WTC11 (cell line): ENCODE results near the gene PDE1A. TPM values are rescaled to one million over a fixed set of nuclear protein-coding genes. Genes with fewer than 3 reads are reported as not detected.

Experiments
- ATAC-seq: fragments of 200-7000 bp; cut with Tn5 transposase; 2 replicates; pipeline ENCODE4 v1.10.0; 2021; ENCODE audit warnings: mild to moderate bottlenecking, moderate library complexity
- CTCF ChIA-PET: fragments of 300-600 bp; sonication (Branson Sonifier 250); formaldehyde crosslinking; loops from one replicate; lab custom pipeline; 2021; ENCODE audit warnings: antibody characterized with exemption; lab: Charles Lee
- POLR2A ChIA-PET: fragments of 350-600 bp; sonication (Branson Sonifier 250); formaldehyde crosslinking; loops from one replicate; lab custom pipeline; 2021; ENCODE audit warnings: antibody characterized with exemption; lab: Charles Lee
- DNase-seq: peaks from one replicate; pipeline ENCODE4 v3.0.0; 2021; ENCODE audit warnings: low spot score
- H3K27ac Mint-ChIP-seq: 2 replicates; pipeline ENCODE4 v1.8.0; 2021; ENCODE audit warnings: mixed read lengths
- H3K27me3 Mint-ChIP-seq: 2 replicates; pipeline ENCODE4 v1.8.0; 2021; ENCODE audit warnings: low read depth, mild to moderate bottlenecking, moderate library complexity, mixed read lengths
- H3K36me3 Mint-ChIP-seq: 2 replicates; pipeline ENCODE4 v1.8.0; 2021; ENCODE audit warnings: mixed read lengths
- H3K4me1 Mint-ChIP-seq: 2 replicates; pipeline ENCODE4 v1.8.0; 2022; ENCODE audit warnings: mixed read lengths
- H3K4me3 Mint-ChIP-seq: 2 replicates; pipeline ENCODE4 v1.8.0; 2021; ENCODE audit warnings: mild to moderate bottlenecking, moderate library complexity, mixed read lengths
- H3K9me3 Mint-ChIP-seq: 2 replicates; pipeline ENCODE4 v1.8.0; 2021; ENCODE audit warnings: mixed read lengths
- CREB1 ChIP-seq: sonication (generic); formaldehyde crosslinking; IDR thresholded peaks from 2 replicates; pipeline ENCODE4 v1.8.0; 2023; ENCODE audit warnings: mild to moderate bottlenecking, missing genetic modification reagents
- E2F4 ChIP-seq: sonication (generic); formaldehyde crosslinking; IDR thresholded peaks from 2 replicates; pipeline ENCODE4 v1.8.1; 2022; ENCODE audit warnings: low read depth, mild to moderate bottlenecking, moderate library complexity, missing genetic modification reagents, borderline replicate concordance
- ESRRA ChIP-seq: sonication (generic); formaldehyde crosslinking; IDR thresholded peaks from 2 replicates; pipeline ENCODE4 v1.8.1; 2022; ENCODE audit warnings: mild to moderate bottlenecking, missing genetic modification reagents, borderline replicate concordance
- FOXP1 ChIP-seq: sonication (generic); formaldehyde crosslinking; IDR thresholded peaks from 2 replicates; pipeline ENCODE4 v1.8.0; 2022; ENCODE audit warnings: missing genetic modification reagents, mild to moderate bottlenecking, moderate library complexity, borderline replicate concordance
- JAZF1 ChIP-seq: fragments of 250-450 bp; sonication (Bioruptor Pico); IDR thresholded peaks from 2 replicates; pipeline ENCODE4 v1.9.0; 2021; ENCODE audit warnings: moderate library complexity, mild to moderate bottlenecking, inconsistent platforms
- JUN ChIP-seq: sonication (generic); formaldehyde crosslinking; IDR thresholded peaks from 2 replicates; pipeline ENCODE4 v1.8.0; 2023; ENCODE audit warnings: mild to moderate bottlenecking, missing genetic modification reagents
- MXD4 ChIP-seq: fragments of 250-450 bp; sonication (Bioruptor Pico); IDR thresholded peaks from 2 replicates; pipeline ENCODE4 v1.8.0; 2021; ENCODE audit warnings: mild to moderate bottlenecking, moderate library complexity, borderline replicate concordance
- MYBL2 ChIP-seq: sonication (generic); formaldehyde crosslinking; IDR thresholded peaks from 2 replicates; pipeline ENCODE4 v1.8.1; 2023; ENCODE audit warnings: mild to moderate bottlenecking, moderate library complexity, missing genetic modification reagents
- NFATC4 ChIP-seq: fragments of 250-450 bp; sonication (Bioruptor Pico); IDR thresholded peaks from 2 replicates; pipeline ENCODE4 v1.9.0; 2021; ENCODE audit warnings: mild to moderate bottlenecking
- NFYB ChIP-seq: sonication (generic); formaldehyde crosslinking; conservative IDR thresholded peaks from 2 replicates; pipeline ENCODE4 v1.8.0; 2022; ENCODE audit warnings: low read depth, missing genetic modification reagents
- NR3C1 ChIP-seq: sonication (generic); formaldehyde crosslinking; conservative IDR thresholded peaks from 2 replicates; pipeline ENCODE4 v1.8.1; 2023; ENCODE audit warnings: low read depth, mild to moderate bottlenecking, missing genetic modification reagents
- PRRX2 ChIP-seq: fragments of 250-450 bp; sonication (Bioruptor Pico); IDR thresholded peaks from 2 replicates; pipeline ENCODE4 v1.8.0; 2021; ENCODE audit warnings: mild to moderate bottlenecking
- SOX15 ChIP-seq: fragments of 250-450 bp; sonication (Bioruptor Pico); IDR thresholded peaks from 2 replicates; pipeline ENCODE4 v1.9.0; 2021; ENCODE audit warnings: mild to moderate bottlenecking
- TCF7 ChIP-seq: sonication (generic); formaldehyde crosslinking; IDR thresholded peaks from 2 replicates; pipeline ENCODE4 v1.8.0; 2022; ENCODE audit warnings: mild to moderate bottlenecking, low read depth, missing genetic modification reagents, moderate library complexity
- TEAD4 ChIP-seq: sonication (generic); formaldehyde crosslinking; IDR thresholded peaks from 2 replicates; pipeline ENCODE4 v1.8.0; 2022; ENCODE audit warnings: mild to moderate bottlenecking, missing genetic modification reagents
- TP53 ChIP-seq: sonication (generic); formaldehyde crosslinking; IDR thresholded peaks from 2 replicates; pipeline ENCODE4 v1.8.1; 2023; ENCODE audit warnings: mild to moderate bottlenecking, missing genetic modification reagents
- ZNF121 ChIP-seq: sonication (generic); formaldehyde crosslinking; IDR thresholded peaks from 2 replicates; pipeline ENCODE4 v1.8.0; 2023; ENCODE audit warnings: missing genetic modification reagents
- ZNF317 ChIP-seq: sonication (generic); formaldehyde crosslinking; IDR thresholded peaks from 2 replicates; pipeline ENCODE4 v1.8.1; 2023; ENCODE audit warnings: low read depth, mild to moderate bottlenecking, moderate library complexity, missing genetic modification reagents, borderline replicate concordance
- ZNF396 ChIP-seq: fragments of 250-450 bp; sonication (Bioruptor Pico); IDR thresholded peaks from 2 replicates; pipeline ENCODE4 v1.8.0; 2021; ENCODE audit warnings: mild to moderate bottlenecking, moderate library complexity, borderline replicate concordance
- ZNF671 ChIP-seq: fragments of 250-450 bp; sonication (Bioruptor Pico); IDR thresholded peaks from 2 replicates; pipeline ENCODE4 v1.8.0; 2021; ENCODE audit warnings: mild to moderate bottlenecking
- total RNA-seq: library from RNA; stranded (reverse); gene quantifications from 3 replicates; pipeline ENCODE4 v1.2.3, GENCODE V29; 2021
- TF ChIP-seq, protein P1 (sequence below): fragments of 250-450 bp; sonication (Bioruptor Pico); IDR thresholded peaks from 2 replicates; pipeline ENCODE4 v1.9.0; 2021; ENCODE audit warnings: mild to moderate bottlenecking
- TF ChIP-seq, protein P2 (sequence below): sonication (generic); formaldehyde crosslinking; IDR thresholded peaks from 2 replicates; pipeline ENCODE4 v1.8.1; 2022; ENCODE audit warnings: mild to moderate bottlenecking, missing genetic modification reagents, moderate library complexity, borderline replicate concordance
- TF ChIP-seq, protein P3 (sequence below): sonication (generic); formaldehyde crosslinking; IDR thresholded peaks from 2 replicates; pipeline ENCODE4 v1.8.1; 2023; ENCODE audit warnings: mild to moderate bottlenecking, moderate library complexity, missing genetic modification reagents
- TF ChIP-seq, protein P4 (sequence below): sonication (generic); formaldehyde crosslinking; IDR thresholded peaks from 2 replicates; pipeline ENCODE4 v1.8.1; 2023; ENCODE audit warnings: mild to moderate bottlenecking, missing genetic modification reagents

PDE1A gene
- total RNA-seq, 1 experiment from 2014 or later, result not detected

DNA sequence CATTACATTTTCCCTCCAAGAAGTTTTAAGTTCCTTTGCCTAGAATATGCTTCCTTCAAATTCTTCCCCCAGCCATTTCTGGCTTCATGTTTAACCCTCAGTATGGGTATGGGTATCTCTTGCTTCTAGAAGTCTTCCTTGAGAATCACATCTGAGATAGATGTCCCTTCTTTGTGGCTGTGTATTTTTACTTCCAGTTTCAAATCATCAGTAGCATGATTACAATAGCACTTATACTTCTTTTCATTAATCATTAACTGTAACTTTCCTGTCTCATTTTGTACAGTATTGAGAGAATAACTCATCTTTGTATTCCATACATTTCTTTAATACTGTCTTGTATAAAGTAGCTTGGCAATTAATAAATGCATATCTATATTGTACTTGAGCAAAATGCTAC, 17.3 kb upstream of the PDE1A start:
- Mint-ChIP-seq H3K4me1 (peaks cover 14% of the 10 kb centered on the region), H3K9me3 (no peaks in the 10 kb centered on the region; the same call in 1 of the 2 replicates), H3K27me3 (no peaks in the 10 kb centered on the region), H3K36me3 (no peaks in the 10 kb centered on the region), H3K4me3 (no peak overlapping the region), H3K27ac (no peak overlapping the region)
- ATAC-seq (no peak), DNase-seq (no peak)
- ChIA-PET POLR2A (no interaction called here), CTCF (no interaction called here)
- TF ChIP-seq JAZF1, result no peak
- TF ChIP-seq NR3C1 (CRISPR knock-in tag), result no peak
- no peak for TF ChIP-seq SOX15 (CRISPR knock-in tag)
- no peak for TF ChIP-seq NFATC4
- TF ChIP-seq E2F4 (CRISPR knock-in tag), result no peak
- TF ChIP-seq, protein P1, sequence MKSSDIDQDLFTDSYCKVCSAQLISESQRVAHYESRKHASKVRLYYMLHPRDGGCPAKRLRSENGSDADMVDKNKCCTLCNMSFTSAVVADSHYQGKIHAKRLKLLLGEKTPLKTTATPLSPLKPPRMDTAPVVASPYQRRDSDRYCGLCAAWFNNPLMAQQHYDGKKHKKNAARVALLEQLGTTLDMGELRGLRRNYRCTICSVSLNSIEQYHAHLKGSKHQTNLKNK (CRISPR knock-in tag), result no peak
- no peak for TF ChIP-seq ZNF121 (CRISPR knock-in tag)
- TF ChIP-seq, protein P2, sequence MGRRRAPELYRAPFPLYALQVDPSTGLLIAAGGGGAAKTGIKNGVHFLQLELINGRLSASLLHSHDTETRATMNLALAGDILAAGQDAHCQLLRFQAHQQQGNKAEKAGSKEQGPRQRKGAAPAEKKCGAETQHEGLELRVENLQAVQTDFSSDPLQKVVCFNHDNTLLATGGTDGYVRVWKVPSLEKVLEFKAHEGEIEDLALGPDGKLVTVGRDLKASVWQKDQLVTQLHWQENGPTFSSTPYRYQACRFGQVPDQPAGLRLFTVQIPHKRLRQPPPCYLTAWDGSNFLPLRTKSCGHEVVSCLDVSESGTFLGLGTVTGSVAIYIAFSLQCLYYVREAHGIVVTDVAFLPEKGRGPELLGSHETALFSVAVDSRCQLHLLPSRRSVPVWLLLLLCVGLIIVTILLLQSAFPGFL (CRISPR knock-in tag), result no peak
- TF ChIP-seq ZNF396, result no peak
- no peak for TF ChIP-seq JUN
- no peak for TF ChIP-seq PRRX2 (CRISPR knock-in tag)
- no peak for TF ChIP-seq ZNF671 (CRISPR knock-in tag)
- TF ChIP-seq TCF7 (CRISPR knock-in tag), result no peak
- TF ChIP-seq, protein P3, sequence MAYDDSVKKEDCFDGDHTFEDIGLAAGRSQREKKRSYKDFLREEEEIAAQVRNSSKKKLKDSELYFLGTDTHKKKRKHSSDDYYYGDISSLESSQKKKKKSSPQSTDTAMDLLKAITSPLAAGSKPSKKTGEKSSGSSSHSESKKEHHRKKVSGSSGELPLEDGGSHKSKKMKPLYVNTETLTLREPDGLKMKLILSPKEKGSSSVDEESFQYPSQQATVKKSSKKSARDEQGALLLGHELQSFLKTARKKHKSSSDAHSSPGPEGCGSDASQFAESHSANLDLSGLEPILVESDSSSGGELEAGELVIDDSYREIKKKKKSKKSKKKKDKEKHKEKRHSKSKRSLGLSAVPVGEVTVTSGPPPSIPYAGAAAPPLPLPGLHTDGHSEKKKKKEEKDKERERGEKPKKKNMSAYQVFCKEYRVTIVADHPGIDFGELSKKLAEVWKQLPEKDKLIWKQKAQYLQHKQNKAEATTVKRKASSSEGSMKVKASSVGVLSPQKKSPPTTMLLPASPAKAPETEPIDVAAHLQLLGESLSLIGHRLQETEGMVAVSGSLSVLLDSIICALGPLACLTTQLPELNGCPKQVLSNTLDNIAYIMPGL (CRISPR knock-in tag), result no peak
- no peak for TF ChIP-seq MXD4 (CRISPR knock-in tag)
- TF ChIP-seq MYBL2 (CRISPR knock-in tag), result no peak
- TF ChIP-seq, protein P4, sequence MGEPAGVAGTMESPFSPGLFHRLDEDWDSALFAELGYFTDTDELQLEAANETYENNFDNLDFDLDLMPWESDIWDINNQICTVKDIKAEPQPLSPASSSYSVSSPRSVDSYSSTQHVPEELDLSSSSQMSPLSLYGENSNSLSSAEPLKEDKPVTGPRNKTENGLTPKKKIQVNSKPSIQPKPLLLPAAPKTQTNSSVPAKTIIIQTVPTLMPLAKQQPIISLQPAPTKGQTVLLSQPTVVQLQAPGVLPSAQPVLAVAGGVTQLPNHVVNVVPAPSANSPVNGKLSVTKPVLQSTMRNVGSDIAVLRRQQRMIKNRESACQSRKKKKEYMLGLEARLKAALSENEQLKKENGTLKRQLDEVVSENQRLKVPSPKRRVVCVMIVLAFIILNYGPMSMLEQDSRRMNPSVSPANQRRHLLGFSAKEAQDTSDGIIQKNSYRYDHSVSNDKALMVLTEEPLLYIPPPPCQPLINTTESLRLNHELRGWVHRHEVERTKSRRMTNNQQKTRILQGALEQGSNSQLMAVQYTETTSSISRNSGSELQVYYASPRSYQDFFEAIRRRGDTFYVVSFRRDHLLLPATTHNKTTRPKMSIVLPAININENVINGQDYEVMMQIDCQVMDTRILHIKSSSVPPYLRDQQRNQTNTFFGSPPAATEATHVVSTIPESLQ (CRISPR knock-in tag), result no peak
- no peak for TF ChIP-seq TP53 (CRISPR knock-in tag)
- no peak for TF ChIP-seq ESRRA
- TF ChIP-seq FOXP1 (CRISPR knock-in tag), result no peak

DNA sequence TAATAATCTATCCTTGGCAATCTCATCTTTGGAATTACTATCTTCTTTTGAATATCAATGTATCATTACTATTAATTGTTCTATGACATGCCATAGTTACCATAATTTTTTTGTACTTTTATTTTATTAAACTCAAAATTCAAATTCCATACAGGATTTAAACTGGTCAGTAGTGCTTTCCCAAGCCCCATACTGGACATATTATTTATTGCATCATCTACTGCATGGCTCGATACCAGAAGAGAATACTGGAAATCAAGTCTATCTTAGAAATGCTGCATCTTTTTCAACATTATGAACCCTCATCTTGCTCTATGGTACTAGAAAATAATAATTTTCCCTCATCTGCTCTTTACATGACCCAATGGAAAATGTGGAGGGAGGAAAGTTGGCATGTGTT, 9.4 kb upstream of the PDE1A start:
- POLR2A ChIA-PET, result no interaction called here
- CTCF ChIA-PET, result no interaction called here

More for the DNA sequence above, 9.4 kb upstream of the PDE1A start:
- TF ChIP-seq MYBL2 (CRISPR knock-in tag) (no peak), ESRRA (no peak), CREB1 (no peak), TEAD4 (CRISPR knock-in tag) (no peak), ZNF317 (CRISPR knock-in tag) (no peak), NFYB (no peak)
- Mint-ChIP-seq H3K9me3 (peaks cover 1% of the 10 kb centered on the region), H3K27me3 (no peaks in the 10 kb centered on the region), H3K4me1 (no peaks in the 10 kb centered on the region), H3K4me3 (no peak overlapping the region), H3K36me3 (no peaks in the 10 kb centered on the region; the same call in 1 of the 2 replicates), H3K27ac (no peak overlapping the region)
- ATAC-seq, result no peak
- DNase-seq, result no peak
